C4-2B (cell line): ENCODE results near the gene KRTAP12-2.
"Not testable (repeated sequence)": the region's sequence is repeated elsewhere in the genome, so short reads cannot be mapped to it uniquely, and the experiment has no call there.

Experiments used
- ZFX ChIP-seq: fragments of 450-650 bp; IDR thresholded peaks from 2 replicates; pipeline ENCODE4 v1.6.1; 2017
- TF ChIP-seq, protein P1 (sequence below): fragments of 450-650 bp; conservative IDR thresholded peaks from 2 replicates; pipeline ENCODE4 v1.5.1; 2017; ENCODE audit warnings: mild to moderate bottlenecking

DNA sequence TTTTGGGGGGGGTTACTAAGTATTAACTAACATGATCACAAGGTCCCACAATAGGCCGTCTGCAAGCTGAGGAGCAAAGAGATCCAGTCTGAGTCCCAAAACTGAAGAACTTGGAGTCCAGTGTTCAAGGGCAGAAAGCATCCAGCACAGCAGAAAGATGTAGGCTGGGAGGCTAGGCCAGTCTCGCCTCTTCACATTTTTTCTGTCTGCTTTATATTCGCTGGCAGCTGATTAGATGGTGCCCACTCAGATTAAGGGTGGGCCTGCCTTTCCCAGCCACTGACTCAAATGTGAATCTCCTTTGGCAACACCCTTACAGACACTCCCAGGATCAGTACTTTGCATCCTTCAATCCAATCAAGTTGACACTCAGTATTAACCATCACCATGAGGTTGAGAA lies 23.0 kb upstream of the KRTAP12-2 start:
- not testable (repeated sequence) for TF ChIP-seq ZFX
- TF ChIP-seq, protein P1, sequence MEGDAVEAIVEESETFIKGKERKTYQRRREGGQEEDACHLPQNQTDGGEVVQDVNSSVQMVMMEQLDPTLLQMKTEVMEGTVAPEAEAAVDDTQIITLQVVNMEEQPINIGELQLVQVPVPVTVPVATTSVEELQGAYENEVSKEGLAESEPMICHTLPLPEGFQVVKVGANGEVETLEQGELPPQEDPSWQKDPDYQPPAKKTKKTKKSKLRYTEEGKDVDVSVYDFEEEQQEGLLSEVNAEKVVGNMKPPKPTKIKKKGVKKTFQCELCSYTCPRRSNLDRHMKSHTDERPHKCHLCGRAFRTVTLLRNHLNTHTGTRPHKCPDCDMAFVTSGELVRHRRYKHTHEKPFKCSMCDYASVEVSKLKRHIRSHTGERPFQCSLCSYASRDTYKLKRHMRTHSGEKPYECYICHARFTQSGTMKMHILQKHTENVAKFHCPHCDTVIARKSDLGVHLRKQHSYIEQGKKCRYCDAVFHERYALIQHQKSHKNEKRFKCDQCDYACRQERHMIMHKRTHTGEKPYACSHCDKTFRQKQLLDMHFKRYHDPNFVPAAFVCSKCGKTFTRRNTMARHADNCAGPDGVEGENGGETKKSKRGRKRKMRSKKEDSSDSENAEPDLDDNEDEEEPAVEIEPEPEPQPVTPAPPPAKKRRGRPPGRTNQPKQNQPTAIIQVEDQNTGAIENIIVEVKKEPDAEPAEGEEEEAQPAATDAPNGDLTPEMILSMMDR = not testable (repeated sequence)
